ENCODE results near the gene SCAP.
"Not testable (repeated sequence)": the region's sequence is repeated elsewhere in the genome, so short reads cannot be mapped to it uniquely, and the experiment has no call there.

The SCAP gene

DNA sequence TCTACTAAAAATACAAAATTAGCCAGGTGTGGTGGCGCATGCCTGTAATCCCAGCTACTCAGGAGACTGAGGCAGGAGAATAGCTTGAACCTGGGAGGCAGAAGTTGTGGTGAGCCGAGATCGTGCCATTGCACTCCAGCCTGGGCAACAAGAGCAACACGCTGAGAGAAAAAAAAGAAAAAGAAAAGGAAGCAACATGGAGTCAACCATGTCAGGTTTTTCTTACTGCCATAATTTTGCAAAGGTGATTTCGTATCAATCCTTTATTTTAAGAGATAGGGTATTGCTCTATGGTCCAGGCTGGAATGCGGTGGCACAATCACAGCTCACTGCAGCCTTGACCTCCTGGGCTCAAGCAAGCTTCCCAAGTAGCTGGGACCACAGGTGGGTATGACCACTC is 4.5 kb upstream of the SCAP start:
- not testable (repeated sequence) for DNase-seq (ENCODE audit: low spot score)

DNA sequence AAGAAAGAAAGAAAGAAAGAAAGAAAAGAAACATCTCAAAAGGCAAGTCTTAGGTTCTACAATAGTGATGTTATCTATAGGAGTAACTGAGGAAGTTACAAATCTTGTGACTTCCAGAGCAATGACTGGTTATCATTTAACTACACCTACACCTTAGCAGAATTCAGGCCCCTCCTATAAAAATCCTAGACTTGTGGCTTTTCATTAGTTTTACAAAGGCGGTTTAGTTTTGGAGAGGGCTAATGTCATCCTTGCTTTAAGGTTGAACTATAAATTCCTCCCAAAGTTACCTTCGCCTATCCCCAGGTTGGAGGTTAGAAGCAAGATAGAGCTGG is 4.1 kb upstream of the SCAP start:
- no peak for DNase-seq (ENCODE audit: low spot score)

DNA sequence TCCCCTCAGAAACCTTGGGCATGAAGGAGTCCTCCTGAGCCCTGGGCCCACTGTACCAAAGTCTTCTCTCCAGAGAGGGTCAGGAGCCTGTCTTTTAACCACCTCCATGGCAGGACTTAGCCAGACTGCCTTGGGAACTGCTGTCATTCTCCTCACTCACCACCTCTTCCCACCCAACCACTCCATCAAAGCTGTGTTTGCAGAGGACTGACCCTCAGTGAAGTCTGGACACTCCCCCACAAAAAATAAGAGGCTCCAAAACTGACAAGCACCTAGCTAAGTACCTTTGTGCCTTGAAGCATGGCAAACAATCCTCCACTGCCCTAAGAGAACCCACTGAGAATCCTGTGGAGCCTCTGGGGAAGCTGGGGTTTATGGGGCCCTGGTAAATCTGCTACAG is 2.3 kb upstream of the SCAP start:
- DNase-seq (ENCODE audit: low spot score), result no peak

DNA sequence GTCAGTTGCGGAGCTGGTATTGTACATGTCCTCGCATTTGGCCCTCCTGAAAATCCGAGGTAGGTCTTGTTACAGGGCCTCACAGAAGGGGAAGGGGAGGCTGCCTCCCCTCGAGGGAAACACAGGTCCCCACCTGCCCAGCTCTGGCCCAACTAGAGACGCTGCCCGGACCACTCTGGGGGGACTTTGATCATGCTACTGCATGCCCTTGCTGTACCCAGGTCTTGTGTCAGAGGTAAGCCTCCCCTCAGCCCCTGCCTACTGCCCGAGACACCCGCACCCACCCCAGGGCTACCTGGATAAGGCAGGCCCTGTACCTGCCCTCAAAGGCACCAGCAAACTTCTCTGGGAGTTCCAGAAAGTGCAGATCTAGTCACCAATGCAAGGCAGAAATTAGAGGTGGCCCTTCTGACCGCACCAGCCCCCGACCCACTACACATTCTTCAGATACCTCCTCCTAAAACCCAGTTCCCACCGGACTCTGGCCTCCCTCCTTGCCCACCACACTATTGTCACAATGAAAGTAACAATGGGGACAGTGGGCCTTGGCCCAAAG is 981 bp upstream of the SCAP start:
- DNase-seq (ENCODE audit: low spot score), result no peak

DNA sequence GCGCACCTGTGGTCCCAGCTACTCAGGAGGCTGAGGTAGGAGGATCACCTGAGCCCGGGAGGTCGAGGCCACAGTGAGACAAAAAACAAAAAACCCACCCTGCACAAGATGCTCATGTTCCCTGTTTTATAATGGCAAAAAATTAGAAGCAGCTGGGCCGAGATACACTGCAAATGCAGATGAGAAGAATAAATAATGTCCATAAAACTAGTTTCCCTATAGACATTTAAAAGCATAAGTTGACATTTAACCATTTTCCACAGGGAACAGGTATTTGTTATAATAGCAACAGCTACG is 537 bp upstream of the SCAP start:
- DNase-seq (ENCODE audit: low spot score), result no peak

DNA sequence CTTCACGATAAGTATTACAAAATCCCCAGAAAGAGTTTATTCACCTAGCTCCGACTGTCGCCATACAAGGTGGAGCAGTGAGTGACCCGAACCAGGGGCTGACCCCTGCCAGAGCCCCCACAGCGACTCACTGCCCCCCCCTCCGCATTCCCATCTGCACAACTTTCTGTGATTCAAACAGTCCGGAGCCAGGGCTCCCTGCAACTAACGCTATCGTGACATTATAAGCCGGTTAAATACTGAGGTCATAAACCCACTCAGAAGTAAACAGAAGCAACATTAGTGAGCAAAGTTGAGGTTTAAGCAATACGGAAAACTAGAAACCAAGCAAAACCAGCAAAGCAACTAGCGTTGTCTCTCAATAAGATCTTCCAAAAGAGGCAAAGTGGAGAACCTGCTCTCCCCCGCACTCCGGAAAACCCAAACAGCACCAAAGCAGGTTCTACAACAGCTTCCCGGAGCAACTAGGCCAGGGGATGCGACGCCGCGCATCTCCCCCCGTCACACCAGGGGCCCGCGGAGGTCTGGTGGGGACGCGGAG is 642 bp downstream of the SCAP start:
- DNase-seq (ENCODE audit: low spot score), result no peak

DNA sequence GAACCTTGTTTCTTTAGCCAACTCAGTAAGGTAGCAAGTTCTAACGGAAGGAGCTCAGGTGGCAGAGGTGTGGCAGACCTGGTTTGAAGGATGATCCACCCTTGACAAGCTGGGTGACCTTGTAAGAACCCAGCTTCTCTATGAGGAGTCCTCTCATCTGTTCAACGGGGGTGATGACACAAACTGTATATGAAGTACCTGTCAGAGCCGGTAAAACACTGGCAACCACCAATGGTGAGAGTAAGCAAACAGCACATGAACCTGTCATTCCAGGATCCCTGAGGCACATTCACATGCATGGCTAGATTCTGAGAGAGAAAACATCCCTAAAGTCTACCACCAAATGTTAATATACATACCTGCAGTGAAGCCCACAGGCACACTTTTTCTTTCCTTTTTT is 2.4 kb downstream of the SCAP start:
- DNase-seq (ENCODE audit: low spot score), result no peak

DNA sequence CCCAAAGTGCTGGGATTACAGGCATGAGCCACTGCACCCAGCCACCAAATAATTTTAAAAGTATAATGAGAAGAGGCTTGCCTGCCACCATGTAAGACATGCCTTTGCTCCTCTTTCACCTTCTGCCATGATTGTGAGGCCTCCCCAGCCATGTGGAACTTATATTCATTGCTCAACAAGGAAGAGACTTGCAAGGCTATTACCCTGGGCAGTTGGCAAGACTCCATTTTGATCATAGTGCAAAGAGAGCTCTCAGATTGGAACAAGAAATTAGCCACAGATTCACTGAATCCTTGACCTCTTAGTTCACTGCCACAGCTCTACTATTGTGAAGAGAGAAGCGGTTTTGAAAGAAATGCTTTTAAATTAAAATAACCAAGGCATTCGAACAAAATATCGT is 6.1 kb downstream of the SCAP start:
- no peak for DNase-seq (ENCODE audit: low spot score)

DNA sequence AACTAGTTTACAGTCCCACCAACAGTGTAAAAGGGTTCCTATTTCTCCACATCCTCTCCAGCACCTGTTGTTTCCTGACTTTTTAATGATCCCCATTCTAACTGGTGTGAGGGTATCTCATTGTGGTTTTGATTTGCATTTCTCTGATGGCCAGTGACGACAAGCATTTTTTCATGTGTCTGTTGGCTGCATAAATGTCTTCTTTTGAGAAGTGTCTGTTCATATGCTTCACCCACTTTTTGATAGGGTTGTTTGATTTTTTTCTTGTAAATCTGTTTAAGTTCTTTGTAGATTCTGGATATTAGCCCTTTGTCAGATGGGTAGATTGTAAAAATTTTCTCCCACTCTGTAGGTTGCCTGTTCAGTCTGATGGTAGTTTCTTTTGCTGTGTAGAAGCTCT is 7.4 kb downstream of the SCAP start:
- not testable (repeated sequence) for DNase-seq (ENCODE audit: low spot score)

DNA sequence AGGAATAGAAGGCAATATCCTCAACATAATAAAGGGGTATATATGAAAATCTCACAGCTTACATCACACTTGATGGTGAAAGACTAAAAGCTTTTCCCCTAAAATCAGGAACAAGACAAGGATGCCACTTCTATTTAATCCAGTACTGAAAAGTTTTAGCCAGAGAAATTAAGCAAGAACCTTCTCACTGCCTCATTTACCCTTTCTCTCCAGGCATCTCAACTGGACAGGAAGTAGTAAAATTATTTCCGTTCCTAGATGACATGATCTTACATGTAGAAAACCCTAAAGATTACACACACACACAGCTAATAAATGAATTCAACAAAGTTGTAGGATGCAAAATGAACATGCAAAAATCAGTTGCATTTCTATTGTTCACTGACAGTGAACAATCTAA is 11.2 kb downstream of the SCAP start:
- no peak for DNase-seq (ENCODE audit: low spot score)

DNA sequence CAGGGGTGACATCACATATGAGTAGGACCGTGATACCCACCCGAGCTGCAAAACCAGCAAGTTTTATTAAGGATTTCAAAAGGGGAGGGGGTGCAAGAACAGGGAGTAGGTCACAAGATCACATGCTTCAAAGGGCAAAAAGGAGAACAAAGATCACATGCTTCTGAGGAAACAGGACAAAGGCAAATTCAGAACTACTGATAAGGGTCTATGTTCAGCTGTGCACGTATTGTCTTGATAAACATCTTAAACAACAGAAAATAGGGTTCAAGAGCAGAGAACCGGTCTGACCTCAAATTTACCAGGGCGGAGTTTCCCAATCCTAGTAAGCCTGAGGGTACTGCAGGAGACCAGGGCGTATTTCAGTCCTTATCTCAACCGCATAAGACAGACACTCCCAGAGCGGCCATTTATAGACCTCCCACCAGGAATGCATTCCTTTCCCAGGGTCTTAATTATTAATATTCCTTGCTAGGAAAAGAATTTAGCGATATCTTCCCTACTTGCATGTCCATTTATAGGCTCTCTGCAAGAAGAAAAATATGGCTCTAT is 16.1 kb downstream of the SCAP start:
- DNase-seq (ENCODE audit: low spot score), result not testable (repeated sequence)

DNA sequence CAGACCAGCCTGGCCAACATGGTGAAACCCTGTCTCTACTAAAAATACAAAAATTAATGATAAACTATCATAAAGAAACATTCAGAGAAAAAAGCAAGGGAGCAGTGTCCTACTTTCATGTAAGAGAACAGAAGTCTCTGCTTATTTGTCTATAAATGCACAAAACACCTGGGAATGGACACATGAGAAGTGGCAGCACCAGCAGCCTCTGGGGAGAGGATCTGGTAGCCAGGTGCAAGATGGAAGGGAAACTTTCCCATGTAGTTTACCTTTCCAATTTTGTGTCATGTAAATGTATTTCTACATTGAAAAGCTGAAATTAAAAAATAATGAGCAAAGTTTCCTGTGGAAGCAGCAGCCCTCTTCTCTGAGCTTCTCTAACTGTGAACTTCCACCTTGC is 18.8 kb downstream of the SCAP start:
- no peak for DNase-seq (ENCODE audit: low spot score)

DNA sequence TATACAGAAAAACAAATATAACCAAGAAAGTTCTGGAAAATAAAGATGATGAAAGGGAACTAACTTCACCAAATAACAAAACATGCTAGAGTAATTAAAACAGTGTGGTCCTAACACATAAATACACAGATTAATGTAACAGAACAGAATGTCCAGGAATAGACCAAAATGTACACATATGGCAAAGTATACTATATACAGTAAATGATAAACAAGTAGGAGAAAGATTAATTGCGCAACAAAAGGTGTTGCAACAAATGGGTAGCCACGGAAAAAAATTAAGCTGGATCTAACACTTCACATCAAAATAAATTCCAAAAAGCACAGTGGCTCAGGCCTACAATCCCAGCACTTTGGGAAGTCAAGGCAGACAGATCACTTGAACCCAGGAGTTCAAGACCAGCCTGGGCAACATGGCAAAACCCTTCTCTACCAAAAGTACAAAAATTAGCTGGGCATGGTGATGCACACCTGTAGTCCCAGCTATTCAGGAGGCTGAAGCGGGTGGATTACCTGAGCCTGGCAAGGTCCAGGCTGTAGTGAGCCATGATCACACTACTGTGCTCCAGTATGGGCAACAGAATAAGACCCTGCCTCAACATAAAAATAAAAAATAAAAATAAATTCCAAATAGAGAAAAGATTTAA is 19.8 kb downstream of the SCAP start:
- no peak for DNase-seq (ENCODE audit: low spot score)

DNA sequence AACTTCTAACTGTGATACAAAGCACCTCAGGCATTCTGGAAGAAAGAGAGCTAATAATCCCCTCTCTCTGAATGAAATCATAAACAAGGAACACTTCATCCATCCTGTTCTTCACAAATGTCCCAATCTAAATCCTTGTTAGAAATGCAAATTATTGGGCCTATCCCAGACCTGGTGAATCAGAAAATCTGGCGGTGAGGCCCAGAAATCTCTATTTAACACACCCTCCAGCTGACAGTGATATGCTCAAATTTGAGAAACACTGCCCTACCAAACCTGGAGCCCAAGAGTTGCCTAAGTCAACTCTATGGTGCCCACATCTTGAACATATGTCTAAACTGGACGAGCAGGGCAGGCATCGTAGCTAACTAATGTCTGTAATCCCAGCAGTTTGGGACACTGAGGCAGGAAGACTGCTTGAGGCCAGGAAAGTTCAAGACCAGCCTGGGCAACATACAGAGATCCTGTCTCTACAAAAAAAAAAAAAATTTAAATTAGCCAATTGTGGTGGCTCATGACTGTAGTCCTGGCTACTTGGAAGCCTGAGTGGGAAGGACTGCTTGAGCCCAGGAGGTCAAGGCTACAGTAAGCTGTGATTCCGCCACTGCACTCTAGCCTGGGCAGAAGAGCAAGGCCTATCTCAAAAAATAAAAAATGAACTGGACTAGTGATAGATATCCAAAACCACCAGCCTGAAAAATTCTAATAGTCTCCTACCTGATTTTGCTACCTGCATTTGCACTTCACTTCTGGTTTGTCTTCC is 23.1 kb downstream of the SCAP start:
- no peak for DNase-seq (ENCODE audit: low spot score)

DNA sequence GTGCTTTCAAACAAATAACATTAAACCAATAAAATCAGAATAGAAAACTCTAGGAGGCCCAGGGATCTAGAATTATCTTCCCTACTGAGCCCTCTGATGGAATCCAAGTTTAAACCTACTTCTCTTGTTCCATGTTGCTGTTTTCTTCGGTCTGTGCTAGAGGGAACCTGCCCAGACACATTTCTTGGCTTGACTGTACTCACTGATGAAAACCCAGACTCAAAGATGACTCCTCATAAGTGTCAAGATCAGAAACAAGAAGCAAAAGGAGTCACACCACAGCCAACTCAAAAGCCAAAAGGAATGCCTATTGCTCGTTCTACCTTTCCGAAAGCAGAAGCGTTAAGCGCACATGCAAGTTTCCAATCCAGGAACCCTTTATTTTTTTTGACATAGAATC is 31.6 kb downstream of the SCAP start:
- DNase-seq (ENCODE audit: low spot score), result no peak

DNA sequence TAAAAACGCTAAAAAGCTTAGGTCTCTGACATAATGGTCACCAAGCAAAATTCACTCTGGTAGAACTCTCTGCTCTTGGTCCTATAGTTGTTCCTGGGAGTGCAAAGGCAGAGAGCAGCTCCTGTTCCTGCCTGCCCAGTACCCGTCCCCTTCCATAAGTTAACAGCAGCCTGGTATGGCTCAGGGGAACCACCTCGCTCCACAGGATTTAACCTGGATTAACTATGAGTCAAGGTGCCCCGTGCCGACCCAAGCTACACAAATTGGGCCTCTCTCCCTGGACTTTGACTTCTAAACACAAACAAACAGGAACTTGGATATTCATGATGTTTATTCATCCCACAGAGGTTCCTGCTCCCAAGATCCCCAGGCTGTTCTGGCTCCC is 32.1 kb downstream of the SCAP start:
- DNase-seq (ENCODE audit: low spot score), result no peak

DNA sequence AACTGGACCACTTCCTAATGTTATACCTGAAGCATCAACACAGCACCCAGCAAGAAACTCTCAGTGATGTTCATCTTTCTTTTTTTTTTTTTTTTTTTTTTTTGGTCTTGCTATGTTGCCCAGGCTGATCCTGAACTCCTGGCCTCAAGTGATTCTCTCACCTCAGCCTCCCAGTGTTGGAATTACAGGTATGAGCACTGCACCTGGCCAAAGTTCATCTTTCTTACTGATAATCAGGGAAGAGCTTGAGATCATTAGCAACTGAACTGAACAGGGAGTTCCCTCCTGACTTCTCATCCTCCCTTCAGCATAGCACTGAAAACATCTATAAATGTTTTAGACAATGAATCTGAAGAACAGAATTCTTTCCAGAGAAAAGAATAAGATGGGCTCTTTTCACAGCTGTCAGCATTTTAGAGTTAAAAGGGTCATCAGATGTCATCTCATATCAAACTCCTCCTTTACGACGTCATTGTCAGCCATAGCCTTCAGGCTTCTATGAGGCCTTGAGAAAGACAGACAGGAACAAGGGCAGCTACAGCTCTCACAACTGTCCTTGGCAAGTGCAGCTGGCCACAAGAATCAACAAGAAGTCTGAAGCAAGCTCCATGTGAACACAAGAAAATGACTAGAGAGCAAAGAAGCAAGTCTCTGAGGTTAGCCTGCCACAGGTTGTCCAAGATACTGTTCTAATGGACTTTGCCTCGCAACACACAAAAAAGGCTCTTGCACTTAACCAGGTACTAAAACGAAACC is 33.8 kb downstream of the SCAP start:
- no peak for DNase-seq (ENCODE audit: low spot score)

DNA sequence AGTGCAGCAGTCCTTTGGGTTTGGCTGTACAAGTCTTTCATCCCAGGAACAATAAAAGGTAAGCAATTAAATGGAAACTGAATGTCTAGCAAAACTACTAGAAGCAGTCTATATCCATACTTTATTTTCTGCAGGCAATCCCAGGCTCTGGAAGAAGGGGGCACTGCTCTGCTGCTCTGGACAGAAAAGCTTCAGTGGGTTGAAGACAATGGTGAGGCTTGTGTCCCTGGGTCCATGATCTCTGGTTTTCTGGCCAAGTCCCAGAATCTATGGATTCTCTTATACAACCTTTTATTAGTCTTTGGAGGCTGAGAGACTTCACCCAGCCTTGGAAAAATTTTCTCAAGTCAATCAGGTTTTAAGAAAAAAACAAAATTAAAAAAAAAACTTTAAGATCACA is 35.6 kb downstream of the SCAP start:
- DNase-seq (ENCODE audit: low spot score), result no peak

DNA sequence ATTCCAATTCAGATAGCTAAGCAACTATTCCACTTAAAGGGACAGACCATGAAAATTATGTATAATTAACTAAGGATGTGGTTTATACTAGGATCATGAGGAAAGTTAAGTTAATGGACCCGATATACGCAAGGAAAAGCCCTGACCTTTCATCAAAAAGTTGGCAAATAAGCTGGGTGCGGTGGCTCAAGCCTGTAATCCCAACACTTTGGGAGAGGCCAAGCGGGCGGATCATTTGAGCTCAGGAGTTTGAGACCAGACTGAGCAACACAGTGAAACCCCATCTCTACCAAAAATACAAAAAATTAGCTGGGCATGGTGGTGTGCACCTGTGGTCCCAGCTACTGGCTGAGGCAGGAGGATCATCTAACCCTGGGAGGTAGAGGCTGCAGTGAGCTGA is 39.6 kb downstream of the SCAP start:
- DNase-seq (ENCODE audit: low spot score), result no peak

DNA sequence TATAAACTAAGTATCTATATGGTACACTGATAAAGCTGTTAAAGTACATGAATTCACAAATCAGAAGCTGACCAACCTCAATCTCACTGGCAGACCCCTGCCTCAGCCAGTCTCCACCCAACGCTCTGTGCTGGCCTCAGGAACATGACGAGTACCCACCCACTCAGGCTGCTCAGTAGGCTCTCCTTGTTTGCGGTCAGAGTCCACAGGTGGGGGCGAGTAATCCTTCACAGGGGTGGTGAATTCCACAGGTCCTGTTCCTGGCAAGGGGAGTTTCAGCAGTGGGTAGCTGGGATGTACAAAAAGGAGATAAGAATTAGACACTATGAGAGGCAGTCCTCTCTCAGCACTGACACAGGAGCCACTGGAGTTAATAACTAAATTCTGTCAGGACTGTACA is 40.9 kb downstream of the SCAP start:
- no peak for DNase-seq (ENCODE audit: low spot score)

DNA sequence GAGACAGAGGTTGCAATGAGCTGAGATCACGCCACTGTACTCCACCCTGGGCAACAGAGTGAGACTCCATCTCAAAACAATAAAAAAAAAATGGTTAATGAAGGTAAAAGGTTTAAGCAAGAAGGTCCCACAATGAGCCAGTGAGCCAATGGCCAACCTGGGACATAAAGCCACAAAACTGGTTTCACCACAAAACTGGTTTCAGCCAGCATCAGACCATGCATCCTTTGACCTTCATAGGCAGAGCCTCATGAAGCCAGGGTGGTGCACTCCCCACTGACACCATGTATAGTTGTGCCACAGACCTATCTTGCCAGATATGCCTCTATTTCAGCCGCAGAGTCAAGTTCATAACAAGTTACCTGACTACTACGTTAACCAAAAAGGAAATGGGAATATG is 41.9 kb downstream of the SCAP start:
- no peak for DNase-seq (ENCODE audit: low spot score)

DNA sequence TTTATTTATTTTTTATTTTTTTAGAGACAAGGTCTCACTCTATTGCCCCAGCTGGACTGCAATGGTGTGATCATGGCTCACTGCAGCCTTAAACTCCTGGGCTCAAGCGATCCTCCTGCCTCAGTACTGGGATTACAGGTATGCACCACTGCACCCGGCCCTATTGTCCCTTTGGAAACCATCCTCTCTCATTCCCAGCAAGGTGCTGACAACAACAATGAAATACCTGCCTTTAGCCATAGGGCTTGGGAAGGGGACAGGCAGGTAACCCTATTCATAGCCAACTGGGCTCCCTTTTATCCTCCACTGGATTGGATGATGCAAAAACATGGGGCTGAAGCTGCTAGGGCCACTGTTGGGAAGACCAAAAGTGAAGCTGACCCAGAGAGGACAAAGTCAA is 43.1 kb downstream of the SCAP start:
- no peak for DNase-seq (ENCODE audit: low spot score)

DNA sequence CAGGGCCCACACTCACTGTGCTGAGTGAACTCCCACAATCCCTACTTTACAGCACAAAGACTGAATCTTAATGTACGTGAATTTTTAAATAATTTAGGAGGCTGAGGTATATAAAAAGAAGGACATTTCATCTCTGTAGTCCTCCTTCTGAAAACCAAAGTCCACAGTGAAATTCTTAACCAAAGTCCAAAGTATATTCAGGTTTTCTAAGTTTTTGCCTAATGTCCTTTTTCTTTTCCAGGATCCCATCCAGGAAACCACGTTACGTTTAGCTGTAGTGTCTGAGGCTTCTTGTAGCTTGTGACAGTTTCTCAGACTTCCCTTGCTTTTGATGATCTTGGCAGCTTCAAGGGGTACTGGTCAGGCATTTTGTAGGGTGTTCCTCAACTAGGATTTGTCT is 44.5 kb downstream of the SCAP start:
- DNase-seq (ENCODE audit: low spot score), result no peak
